Tibial artery (tissue), 4 donors: ENCODE results near the gene GREM1.

Source experiments
- DNase-seq, 2 donors: peaks; one replicate each; pipeline ENCODE4 v3.0.0-alpha.2; 2019
- H3K27ac ChIP-seq, 2 donors: fragments of 200-600 bp; sonication (generic) in 1 of 2; 1 replicate in 1 of 2; 2 replicates in 1 of 2; pipeline ENCODE4 v1.5.1; 2018 to 2019; ENCODE audit warnings: mild to moderate bottlenecking in 1 of 2
- H3K27me3 ChIP-seq, 2 donors: fragments of 200-600 bp; sonication (generic) in 1 of 2; one replicate each; pipeline versions ENCODE4 v1.5.1 to v1.6.0; 2016 to 2019
- H3K36me3 ChIP-seq, 3 donors: fragments of 200-600 bp; sonication (generic) in 2 of 3; one replicate each; pipeline ENCODE4 v1.5.1; 2016 to 2019; ENCODE audit warnings: mild to moderate bottlenecking in 2 of 3
- H3K4me1 ChIP-seq, 4 donors: fragments of 200-600 bp; sonication (generic) in 2 of 4; 1 replicate in 3 of 4; 2 replicates in 1 of 4; pipeline ENCODE4 v1.5.1; 2016 to 2019
- H3K4me3 ChIP-seq, 2 donors: fragments of 200-600 bp; sonication (generic) in 1 of 2; 1 replicate in 1 of 2; 2 replicates in 1 of 2; pipeline ENCODE4 v1.5.1; 2018 to 2019; ENCODE audit warnings: mild to moderate bottlenecking in 2 of 2
- H3K9me3 ChIP-seq, 3 donors: fragments of 200-600 bp; sonication (generic) in 1 of 3; one replicate each; pipeline ENCODE4 v1.5.1; 2016 to 2019
- intact Hi-C: fragments of 100-400 bp; cut with DNase I; formaldehyde crosslinking; loops from one replicate; pipeline ENCODE4 v1.15.0; 2023; ENCODE audit warnings: low total_unique reads
- TF ChIP-seq, protein P1 (sequence below), 2 experiments: fragments of 200-600 bp in 1 of 2; fragments of 450-650 bp in 1 of 2; IDR thresholded peaks; one replicate each; pipeline ENCODE4 v1.5.1; 2017 to 2019; ENCODE audit warnings: antibody characterized with exemption in 2 of 2, mild to moderate bottlenecking in 1 of 2, moderate library complexity in 1 of 2

Gene GREM1

DNA sequence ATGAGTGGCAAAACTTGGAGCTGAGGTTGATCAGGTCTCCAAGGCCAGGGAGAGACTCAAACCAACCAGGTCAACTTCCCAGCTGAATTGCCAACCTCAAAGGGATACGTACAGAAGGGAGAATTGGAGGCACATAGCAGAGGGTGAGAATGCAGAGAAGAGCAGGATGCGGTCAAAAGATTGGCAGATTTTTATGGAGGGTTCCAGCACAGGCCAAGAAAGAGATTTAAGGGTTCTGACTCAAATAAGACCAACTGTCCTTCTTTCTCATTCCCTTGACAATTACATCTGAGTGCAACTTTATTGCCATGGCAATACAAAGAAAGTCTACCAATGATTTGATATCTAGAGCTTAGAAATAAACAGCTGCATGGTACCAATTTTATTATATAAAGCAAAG is 43.1 kb upstream of the GREM1 start:
- intact Hi-C loops = no loop called here
- Histone ChIP-seq H3K9me3 (no peaks in the 10 kb centered on the region), H3K4me3 (no peak overlapping the region), H3K4me1 (no peaks in the 10 kb centered on the region), H3K36me3 (no peaks in the 10 kb centered on the region), H3K27ac (no peak overlapping the region), H3K27me3 (peaks cover 0 to 5% of the 10 kb centered on the region in 2 donors)
- TF ChIP-seq, protein P1, sequence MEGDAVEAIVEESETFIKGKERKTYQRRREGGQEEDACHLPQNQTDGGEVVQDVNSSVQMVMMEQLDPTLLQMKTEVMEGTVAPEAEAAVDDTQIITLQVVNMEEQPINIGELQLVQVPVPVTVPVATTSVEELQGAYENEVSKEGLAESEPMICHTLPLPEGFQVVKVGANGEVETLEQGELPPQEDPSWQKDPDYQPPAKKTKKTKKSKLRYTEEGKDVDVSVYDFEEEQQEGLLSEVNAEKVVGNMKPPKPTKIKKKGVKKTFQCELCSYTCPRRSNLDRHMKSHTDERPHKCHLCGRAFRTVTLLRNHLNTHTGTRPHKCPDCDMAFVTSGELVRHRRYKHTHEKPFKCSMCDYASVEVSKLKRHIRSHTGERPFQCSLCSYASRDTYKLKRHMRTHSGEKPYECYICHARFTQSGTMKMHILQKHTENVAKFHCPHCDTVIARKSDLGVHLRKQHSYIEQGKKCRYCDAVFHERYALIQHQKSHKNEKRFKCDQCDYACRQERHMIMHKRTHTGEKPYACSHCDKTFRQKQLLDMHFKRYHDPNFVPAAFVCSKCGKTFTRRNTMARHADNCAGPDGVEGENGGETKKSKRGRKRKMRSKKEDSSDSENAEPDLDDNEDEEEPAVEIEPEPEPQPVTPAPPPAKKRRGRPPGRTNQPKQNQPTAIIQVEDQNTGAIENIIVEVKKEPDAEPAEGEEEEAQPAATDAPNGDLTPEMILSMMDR (IDR thresholded peaks at IDR 0.05) = no peak
- DNase-seq = no peak

DNA sequence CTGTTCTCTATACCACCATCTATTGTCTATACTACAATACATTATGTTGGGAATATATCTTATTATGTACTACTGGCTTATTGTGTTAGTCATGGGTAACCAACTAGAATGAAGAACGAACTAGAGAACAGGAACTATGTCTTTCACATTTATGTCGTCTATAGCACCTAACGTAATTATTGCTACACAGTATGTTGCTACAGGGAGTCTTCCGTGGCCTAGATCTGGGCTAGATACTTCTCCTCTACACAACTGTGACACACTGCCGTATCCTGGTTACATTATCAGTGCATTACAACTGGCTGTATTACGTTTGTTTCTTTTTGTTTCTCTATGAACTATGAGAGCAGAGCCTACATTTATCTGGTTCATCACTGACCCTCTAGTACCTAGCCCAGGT is 42.3 kb upstream of the GREM1 start:
- TF ChIP-seq, protein P1 (IDR thresholded peaks at IDR 0.05) = no peak
- Histone ChIP-seq H3K27ac (no peak overlapping the region), H3K27me3 (peaks cover 0 to 5% of the 10 kb centered on the region in 2 donors), H3K4me3 (no peak overlapping the region), H3K9me3 (no peaks in the 10 kb centered on the region), H3K36me3 (no peaks in the 10 kb centered on the region), H3K4me1 (no peaks in the 10 kb centered on the region)
- intact Hi-C loops = no loop called here
- no peak for DNase-seq

DNA sequence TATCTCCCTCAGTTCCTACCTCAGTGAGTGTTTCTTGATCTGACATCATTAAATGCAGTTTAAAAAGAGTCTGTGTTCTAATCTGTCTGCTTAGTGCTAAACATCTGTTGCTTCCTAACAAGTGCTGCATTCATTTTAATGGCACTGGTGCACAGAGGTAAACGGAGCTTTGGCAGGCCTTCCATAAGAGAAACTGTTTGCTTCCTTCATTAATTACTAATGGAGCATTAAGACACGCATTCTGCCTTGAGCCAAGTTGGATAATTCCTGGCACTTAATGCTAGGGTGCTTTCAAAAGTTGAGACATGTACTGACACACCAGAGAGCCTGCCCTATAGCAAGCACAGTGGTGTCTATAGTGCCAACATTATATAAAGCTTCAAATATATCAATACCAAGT is 41.6 kb upstream of the GREM1 start:
- DNase-seq = no peak
- H3K27me3 ChIP-seq = peaks cover 0 to 5% of the 10 kb centered on the region in 2 donors
- TF ChIP-seq, protein P1 (IDR thresholded peaks at IDR 0.05) = no peak
- no peak overlapping the region for H3K27ac ChIP-seq
- intact Hi-C loops = no loop called here
- H3K4me1 ChIP-seq = no peaks in the 10 kb centered on the region
- H3K9me3 ChIP-seq = no peaks in the 10 kb centered on the region
- no peaks in the 10 kb centered on the region for H3K36me3 ChIP-seq
- H3K4me3 ChIP-seq = no peak overlapping the region

DNA sequence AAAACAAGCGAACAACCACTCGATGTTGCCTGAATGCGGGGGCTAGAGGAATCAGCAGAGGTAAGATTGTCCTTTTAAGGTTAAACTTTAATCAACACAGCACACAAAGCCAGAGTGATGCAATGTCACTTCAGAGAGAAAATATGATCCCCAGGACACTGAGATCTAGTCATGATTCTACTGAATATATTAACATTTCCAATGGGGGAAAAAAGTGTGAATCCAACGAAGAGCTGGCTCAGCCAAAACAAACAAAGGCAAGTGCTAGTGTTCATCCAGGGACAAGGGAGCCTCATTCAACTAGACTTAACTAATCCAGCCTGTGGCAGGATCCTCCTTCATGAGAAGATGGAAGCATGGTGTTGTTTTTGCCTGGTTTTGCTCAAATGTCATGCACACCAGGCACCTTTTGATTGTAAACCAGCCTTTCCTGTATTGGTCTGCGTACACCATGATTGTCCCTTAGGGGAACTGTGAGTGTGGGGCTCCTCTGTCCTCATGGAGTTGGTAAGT is 40.5 kb upstream of the GREM1 start:
- Histone ChIP-seq H3K4me3 (no peak overlapping the region), H3K4me1 (peaks cover 0 to 6% (median 3%) of the 10 kb centered on the region in 4 donors), H3K27me3 (peaks cover 0 to 2% of the 10 kb centered on the region in 2 donors), H3K36me3 (no peaks in the 10 kb centered on the region), H3K9me3 (no peaks in the 10 kb centered on the region), H3K27ac (no peak overlapping the region)
- TF ChIP-seq, protein P1 (IDR thresholded peaks at IDR 0.05) = no peak
- intact Hi-C loops = no loop called here
- no peak for DNase-seq

DNA sequence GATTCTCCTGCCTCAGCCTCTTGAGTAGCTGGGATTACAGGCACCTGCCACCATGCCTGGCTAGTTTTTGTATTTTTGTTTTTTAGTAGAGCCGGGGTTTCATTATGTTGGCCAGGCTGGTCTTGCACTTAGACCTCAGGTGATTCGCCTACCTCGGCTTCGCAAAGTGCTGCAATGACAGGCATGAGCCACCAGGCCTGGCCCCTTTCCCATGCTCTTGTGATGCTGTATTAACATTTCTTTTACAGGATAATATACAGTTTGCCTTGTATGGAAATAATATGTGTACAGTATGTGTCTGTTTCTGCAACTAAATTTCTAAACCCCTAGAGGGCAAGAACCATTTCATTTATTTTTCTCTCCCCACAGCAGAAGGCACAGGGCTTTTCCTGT is 38.5 kb upstream of the GREM1 start:
- no peaks in the 10 kb centered on the region for H3K36me3 ChIP-seq
- no peaks in the 10 kb centered on the region for H3K9me3 ChIP-seq
- H3K27ac ChIP-seq = no peak overlapping the region
- H3K4me3 ChIP-seq = no peak overlapping the region
- TF ChIP-seq, protein P1 (IDR thresholded peaks at IDR 0.05) = no peak
- intact Hi-C loops = no loop called here
- H3K4me1 ChIP-seq = peaks cover 0 to 11% (median 3%) of the 10 kb centered on the region in 4 donors
- no peak for DNase-seq
- H3K27me3 ChIP-seq = no peaks in the 10 kb centered on the region

DNA sequence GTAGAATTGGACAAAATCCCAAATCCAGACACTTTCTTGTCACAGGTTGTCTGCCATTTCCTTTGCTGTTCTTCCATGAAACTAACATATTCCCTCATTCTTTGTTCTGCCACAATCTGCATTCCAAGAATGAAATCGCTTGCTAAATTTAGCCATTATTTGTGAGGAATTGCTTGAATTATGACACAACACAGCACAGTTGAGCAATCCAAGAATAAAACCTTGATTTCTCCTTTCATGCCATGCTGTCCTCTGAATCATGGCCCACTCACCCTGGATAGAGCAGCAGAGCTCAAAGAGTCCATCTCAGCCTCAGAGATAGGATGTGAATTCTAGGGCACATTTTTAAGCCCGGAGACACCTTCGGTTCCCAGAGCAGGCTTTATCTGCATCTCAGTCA is 35.2 kb upstream of the GREM1 start:
- no peak overlapping the region for H3K4me3 ChIP-seq
- H3K9me3 ChIP-seq = no peaks in the 10 kb centered on the region
- TF ChIP-seq, protein P1 (IDR thresholded peaks at IDR 0.05) = no peak
- H3K27me3 ChIP-seq = no peaks in the 10 kb centered on the region
- peak in 1 of 2 donors; percentile 39 for DNase-seq
- no peak overlapping the region for H3K27ac ChIP-seq
- no peaks in the 10 kb centered on the region for H3K36me3 ChIP-seq
- intact Hi-C loops = no loop called here
- H3K4me1 ChIP-seq = peaks cover 0 to 11% (median 3%) of the 10 kb centered on the region in 4 donors
